Keratinocyte (primary cell): ENCODE results near the gene CNTNAP2.

Experiments
- CTCF ChIP-seq, 3 experiments: IDR thresholded peaks in 1 of 3; conservative IDR thresholded peaks in 1 of 3; optimal IDR thresholded peaks in 1 of 3; 2 replicates in 2 of 3; 3 replicates in 1 of 3; pipeline versions ENCODE3 to v1.5.1; 2011; ENCODE audit warnings: low read length in 3 of 3, mild to moderate bottlenecking in 3 of 3, moderate library complexity in 2 of 3, control low read depth in 1 of 3, inconsistent platforms in 1 of 3; ENCODE audit not compliant: insufficient read depth in 2 of 3; ENCODE audit errors: extremely low read depth in 1 of 3
- EZH2 ChIP-seq: IDR thresholded peaks from one replicate; pipeline ENCODE4 v1.6.1; 2012; ENCODE audit warnings: inconsistent platforms, mild to moderate bottlenecking, low read length, moderate library complexity

DNA sequence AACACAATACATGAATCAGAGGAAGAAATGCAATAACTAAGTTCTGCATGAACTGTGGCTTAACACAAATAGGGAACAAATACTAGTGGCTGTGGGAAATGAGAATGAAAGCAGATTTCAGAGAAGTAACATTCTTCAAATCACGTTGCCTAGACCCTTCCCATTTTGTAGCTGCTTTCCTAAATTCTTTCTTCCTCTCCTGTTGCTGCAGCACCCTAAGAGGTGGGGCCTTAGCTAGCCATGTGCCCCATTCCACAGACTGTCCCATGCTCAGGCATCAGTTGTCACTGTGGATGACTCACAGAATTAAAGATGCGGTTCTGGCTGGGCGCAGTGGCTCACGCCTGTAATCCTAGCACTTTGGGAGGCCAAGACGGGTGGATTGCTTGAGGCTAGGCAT lies 1769.3 kb downstream of the CNTNAP2 start:
- TF ChIP-seq CTCF (optimal IDR thresholded peaks at IDR 0.05 in 1 of 3, IDR thresholded peaks at IDR 0.05 in 1 of 3, conservative IDR thresholded peaks at IDR 0.05 in 1 of 3; ENCODE audit: extremely low read depth in 1 of 3, insufficient read depth in 2 of 3, low read length in 3 of 3) = no peak
- TF ChIP-seq EZH2 = no peak
